ENCODE data around the gene NDUFS8. TPM values are rescaled to one million over a fixed set of nuclear protein-coding genes. Genes with fewer than 3 reads are reported as not detected.
A peak's percentile ranks its signal among the peaks of the same experiment; 100 is the strongest.

Gene NDUFS8
- total RNA-seq, 1 experiment from 2014 or later = 220 TPM

DNA sequence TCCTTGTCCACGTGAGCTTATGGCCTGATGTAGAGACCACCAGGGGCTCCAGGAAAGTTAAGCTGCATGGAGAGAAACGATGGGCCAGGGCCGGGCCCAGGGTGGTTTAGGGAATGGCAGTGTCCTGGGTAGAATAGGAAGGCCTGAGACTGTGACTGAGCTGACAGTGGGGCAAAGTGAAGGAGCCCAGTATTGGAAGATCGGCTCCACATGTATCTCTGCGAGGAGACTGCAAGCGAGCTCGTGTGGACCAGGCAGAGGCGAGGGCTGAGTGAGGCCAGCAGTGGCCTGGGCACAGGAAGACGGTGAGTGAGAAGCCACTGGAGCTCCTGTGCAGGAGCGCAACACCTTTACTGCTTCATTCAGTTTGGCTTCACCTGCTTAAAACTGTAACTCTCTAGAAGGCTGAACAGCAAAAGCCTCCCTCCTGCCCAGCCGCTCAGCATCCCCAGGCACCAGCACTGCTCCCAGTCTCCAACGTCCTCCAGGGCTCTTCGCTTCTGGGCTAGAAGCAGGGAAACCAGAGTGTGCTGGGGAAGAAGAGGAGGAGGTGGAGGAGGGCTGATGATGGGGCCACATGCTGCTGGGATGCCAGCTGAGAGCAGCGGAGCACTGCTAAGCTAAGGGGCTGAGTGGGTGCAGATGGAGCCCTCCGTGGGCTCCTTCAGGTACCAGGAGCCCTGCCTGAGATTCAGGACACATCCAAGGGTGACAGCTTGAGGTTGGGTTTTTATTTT, 21.8 kb downstream of the NDUFS8 start:
- no peak for DNase-seq (ENCODE audit: low spot score)
- intact Hi-C loops (cut with micrococcal nuclease; ENCODE audit: unreplicated experiment) = no loop called here
- Histone ChIP-seq H3K27me3 (replicated peaks; ENCODE audit: insufficient read depth, low read depth, low read length, poor library complexity) (no peaks in the 10 kb centered on the region), H3K4me3 (ENCODE audit: low read depth, low read length, poor library complexity, severe bottlenecking) (no peak overlapping the region), H3K27ac (ENCODE audit: low read depth, low read length, poor library complexity, severe bottlenecking) (no peak overlapping the region), H3K4me1 (ENCODE audit: insufficient read depth, low read length, poor library complexity, severe bottlenecking) (no peaks in the 10 kb centered on the region), H3K9me3 (ENCODE audit: low read depth, low read length, poor library complexity, severe bottlenecking) (no peaks in the 10 kb centered on the region), H3K36me3 (ENCODE audit: insufficient read depth, low read length, poor library complexity, severe bottlenecking) (no peaks in the 10 kb centered on the region)
- POLR2A ChIA-PET (ENCODE audit: low non-redundant PET) = interaction anchor here (0.6 kb wide), 1 partner anchor 17 kb away, joined by 3 read pairs; no protein-coding TSS in a partner anchor
- no peak for TF ChIP-seq EZH2 (IDR thresholded peaks at IDR 0.05; ENCODE audit: borderline replicate concordance, low read depth, low read length, poor library complexity, severe bottlenecking)
- TF ChIP-seq, protein P1, sequence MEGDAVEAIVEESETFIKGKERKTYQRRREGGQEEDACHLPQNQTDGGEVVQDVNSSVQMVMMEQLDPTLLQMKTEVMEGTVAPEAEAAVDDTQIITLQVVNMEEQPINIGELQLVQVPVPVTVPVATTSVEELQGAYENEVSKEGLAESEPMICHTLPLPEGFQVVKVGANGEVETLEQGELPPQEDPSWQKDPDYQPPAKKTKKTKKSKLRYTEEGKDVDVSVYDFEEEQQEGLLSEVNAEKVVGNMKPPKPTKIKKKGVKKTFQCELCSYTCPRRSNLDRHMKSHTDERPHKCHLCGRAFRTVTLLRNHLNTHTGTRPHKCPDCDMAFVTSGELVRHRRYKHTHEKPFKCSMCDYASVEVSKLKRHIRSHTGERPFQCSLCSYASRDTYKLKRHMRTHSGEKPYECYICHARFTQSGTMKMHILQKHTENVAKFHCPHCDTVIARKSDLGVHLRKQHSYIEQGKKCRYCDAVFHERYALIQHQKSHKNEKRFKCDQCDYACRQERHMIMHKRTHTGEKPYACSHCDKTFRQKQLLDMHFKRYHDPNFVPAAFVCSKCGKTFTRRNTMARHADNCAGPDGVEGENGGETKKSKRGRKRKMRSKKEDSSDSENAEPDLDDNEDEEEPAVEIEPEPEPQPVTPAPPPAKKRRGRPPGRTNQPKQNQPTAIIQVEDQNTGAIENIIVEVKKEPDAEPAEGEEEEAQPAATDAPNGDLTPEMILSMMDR (conservative IDR thresholded peaks at IDR 0.05; ENCODE audit: low read depth, low read length) = no peak
- BruUV-seq (replicated peaks) = no TSS peak
- CTCF ChIA-PET = no interaction called here

DNA sequence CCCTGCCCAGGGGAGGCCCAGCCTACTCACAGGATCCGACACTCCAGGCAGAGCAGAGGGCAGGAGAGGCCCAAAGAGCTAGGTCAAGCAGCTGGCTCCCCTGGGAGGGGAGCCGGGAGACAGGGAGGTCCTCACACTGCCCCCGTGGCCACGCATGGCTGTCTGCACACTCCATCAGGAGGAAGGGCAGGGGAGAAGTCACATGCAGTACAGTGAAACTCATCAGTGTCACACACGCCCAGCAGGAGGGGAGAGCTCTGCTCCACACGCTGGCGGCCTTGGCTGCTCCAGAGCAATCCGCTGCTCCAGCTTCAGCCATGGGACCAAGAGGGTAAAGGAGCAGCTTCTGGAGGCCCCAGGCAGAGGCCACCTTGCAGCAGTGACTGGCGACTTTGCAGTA, 22.6 kb downstream of the NDUFS8 start:
- intact Hi-C loops (cut with micrococcal nuclease; ENCODE audit: unreplicated experiment) = no loop called here
- TF ChIP-seq, protein P1 (conservative IDR thresholded peaks at IDR 0.05; ENCODE audit: low read depth, low read length) = no peak
- TF ChIP-seq EZH2 (IDR thresholded peaks at IDR 0.05; ENCODE audit: borderline replicate concordance, low read depth, low read length, poor library complexity, severe bottlenecking) = no peak
- no peaks in the 10 kb centered on the region for H3K27me3 ChIP-seq (replicated peaks; ENCODE audit: insufficient read depth, low read depth, low read length, poor library complexity)
- H3K4me1 ChIP-seq (ENCODE audit: insufficient read depth, low read length, poor library complexity, severe bottlenecking) = no peaks in the 10 kb centered on the region
- H3K4me3 ChIP-seq (ENCODE audit: low read depth, low read length, poor library complexity, severe bottlenecking) = no peak overlapping the region
- ChIA-PET POLR2A (ENCODE audit: low non-redundant PET) (interaction anchor here (0.6 kb wide), 1 partner anchor 18 kb away, joined by 3 read pairs; no protein-coding TSS in a partner anchor), CTCF (no interaction called here)
- no peaks in the 10 kb centered on the region for H3K36me3 ChIP-seq (ENCODE audit: insufficient read depth, low read length, poor library complexity, severe bottlenecking)
- no peak for DNase-seq (ENCODE audit: low spot score)
- H3K9me3 ChIP-seq (ENCODE audit: low read depth, low read length, poor library complexity, severe bottlenecking) = no peaks in the 10 kb centered on the region
- no peak overlapping the region for H3K27ac ChIP-seq (ENCODE audit: low read depth, low read length, poor library complexity, severe bottlenecking)
- BruUV-seq (replicated peaks) = TSS peak; percentile 26

DNA sequence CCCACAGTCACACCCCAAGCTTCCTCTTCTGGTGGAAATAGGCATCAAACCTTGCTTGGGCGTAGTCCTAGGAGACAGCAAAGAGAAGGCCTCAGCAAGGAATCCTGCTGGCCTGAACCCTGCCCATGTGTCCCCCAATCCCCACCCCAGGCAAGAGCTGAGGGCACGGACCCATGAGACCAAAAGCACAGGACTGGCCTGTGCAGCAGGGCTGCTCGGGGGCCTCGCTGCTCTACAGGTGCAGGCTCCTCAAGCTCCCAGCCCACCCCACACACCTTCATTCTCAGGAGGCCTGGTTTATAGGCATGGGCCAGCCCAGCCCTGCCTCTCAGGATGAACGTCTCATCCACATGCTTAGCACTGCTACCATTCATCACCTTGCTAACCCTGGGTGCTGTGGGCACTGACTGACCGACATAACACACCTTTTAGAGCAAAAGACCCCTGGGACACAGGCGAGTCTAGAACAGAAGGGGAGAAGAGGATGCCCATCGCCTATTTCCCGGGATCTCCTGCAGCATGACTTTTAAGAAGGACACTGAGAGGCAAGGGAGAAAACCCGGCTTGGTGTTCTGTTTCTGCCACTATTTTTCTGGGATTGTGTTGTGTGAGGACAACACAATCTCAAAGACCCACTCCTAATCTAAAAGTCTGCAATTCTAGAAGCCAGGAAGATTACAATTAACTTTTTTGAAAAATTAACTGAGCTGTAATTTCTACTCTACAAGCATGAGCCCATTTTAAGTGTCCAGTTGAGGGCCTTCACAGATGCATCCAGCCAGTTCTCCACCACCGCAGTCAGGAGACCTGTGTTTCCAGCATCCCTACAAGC, 23.7 kb downstream of the NDUFS8 start:
- no TSS peak for BruUV-seq (replicated peaks)
- ChIA-PET CTCF (no interaction called here), POLR2A (ENCODE audit: low non-redundant PET) (no interaction called here)
- intact Hi-C loops (cut with micrococcal nuclease; ENCODE audit: unreplicated experiment) = no loop called here
- H3K27ac ChIP-seq (ENCODE audit: low read depth, low read length, poor library complexity, severe bottlenecking) = no peak overlapping the region
- no peak for DNase-seq (ENCODE audit: low spot score)
- no peaks in the 10 kb centered on the region for H3K27me3 ChIP-seq (replicated peaks; ENCODE audit: insufficient read depth, low read depth, low read length, poor library complexity)
- H3K36me3 ChIP-seq (ENCODE audit: insufficient read depth, low read length, poor library complexity, severe bottlenecking) = no peaks in the 10 kb centered on the region
- H3K4me1 ChIP-seq (ENCODE audit: insufficient read depth, low read length, poor library complexity, severe bottlenecking) = no peaks in the 10 kb centered on the region
- H3K9me3 ChIP-seq (ENCODE audit: low read depth, low read length, poor library complexity, severe bottlenecking) = no peaks in the 10 kb centered on the region
- no peak overlapping the region for H3K4me3 ChIP-seq (ENCODE audit: low read depth, low read length, poor library complexity, severe bottlenecking)
- TF ChIP-seq, protein P1 (conservative IDR thresholded peaks at IDR 0.05; ENCODE audit: low read depth, low read length) = no peak
- no peak for TF ChIP-seq EZH2 (IDR thresholded peaks at IDR 0.05; ENCODE audit: borderline replicate concordance, low read depth, low read length, poor library complexity, severe bottlenecking)
